HG03064 (cell line): Measurements from ENCODE around the gene RAB19.
A peak's percentile ranks its signal among the peaks of the same experiment; 100 is the strongest.

ENCODE experiments used
- ATAC-seq: cut with Tn5 transposase; IDR thresholded peaks from one replicate; pipeline ENCODE4 v1.9.1; 2021; ENCODE audit warnings: low read depth; ENCODE audit not compliant: unreplicated experiment

RAB19 gene

GRCh38 chr7:140403878-140404564 is at the start of gene RAB19:
Gene RAB19, plus strand, starts transcription at chr7:140404058. Its CDS starts 3,589 bp downstream, at chr7:140407647.
- ATAC-seq, result no peak

- no peak for ATAC-seq
Measured at GRCh38 chr7:140358024-140358411, 45.8 kb upstream of the RAB19 start.

- peak; percentile 16 for ATAC-seq
Measured at GRCh38 chr7:140358412-140359051, 45.3 kb upstream of the RAB19 start.

- no peak for ATAC-seq
Measured at GRCh38 chr7:140360697-140361229, 43.1 kb upstream of the RAB19 start.

- no peak for ATAC-seq
Measured at GRCh38 chr7:140364819-140365218, 39.0 kb upstream of the RAB19 start.

GRCh38 chr7:140367528-140367927 is 36.3 kb upstream of the RAB19 start:
- no peak for ATAC-seq

- no peak for ATAC-seq
Measured at GRCh38 chr7:140369294-140369693, 34.6 kb upstream of the RAB19 start.

- ATAC-seq, result no peak
Measured at GRCh38 chr7:140375323-140375722, 28.5 kb upstream of the RAB19 start.

- no peak for ATAC-seq
Measured at GRCh38 chr7:140375892-140376730, 27.7 kb upstream of the RAB19 start.

GRCh38 chr7:140383954-140384713 is 19.7 kb upstream of the RAB19 start:
- no peak for ATAC-seq

GRCh38 chr7:140384894-140385545 is 18.8 kb upstream of the RAB19 start:
- no peak for ATAC-seq

- ATAC-seq, result no peak
Measured at GRCh38 chr7:140389445-140389844, 14.4 kb upstream of the RAB19 start.

GRCh38 chr7:140390034-140390433 is 13.8 kb upstream of the RAB19 start:
- ATAC-seq, result peak; percentile 19

GRCh38 chr7:140390466-140391190 is 13.2 kb upstream of the RAB19 start:
- ATAC-seq, result peak; percentile 71

GRCh38 chr7:140391634-140392033 is 12.2 kb upstream of the RAB19 start:
- no peak for ATAC-seq

GRCh38 chr7:140393756-140394306 is 10.0 kb upstream of the RAB19 start:
- ATAC-seq, result no peak

GRCh38 chr7:140397784-140398750 is 5.8 kb upstream of the RAB19 start, which contains the start of gene SLC37A3:
Gene SLC37A3, minus strand, starts transcription at chr7:140398530. Its CDS starts 16,004 bp downstream, at chr7:140382526.
- ATAC-seq, result peak; percentile 98

- ATAC-seq, result no peak
Measured at GRCh38 chr7:140398821-140399220, 5.0 kb upstream of the RAB19 start.
